ENCODE measurements around the gene NLK.

NLK gene

DNA sequence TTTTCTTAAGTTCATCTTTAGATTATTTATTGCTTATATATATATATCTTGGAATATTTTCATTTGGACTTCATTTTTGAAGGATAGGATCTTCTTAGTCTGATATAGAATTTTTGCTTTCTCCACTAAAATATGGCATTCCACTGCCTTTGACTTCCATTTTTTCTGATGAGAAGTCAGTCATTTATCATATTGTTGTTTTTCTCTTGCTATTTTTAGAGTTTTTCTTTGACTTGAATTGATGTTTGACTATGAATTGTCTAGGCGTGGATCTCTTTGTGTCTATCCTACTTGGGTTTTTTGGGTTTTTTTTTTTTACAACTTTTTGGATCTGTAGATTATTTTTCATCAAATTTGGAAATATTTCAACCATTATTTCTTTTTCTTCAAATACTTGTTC is 67.7 kb downstream of the NLK start:
- no peak overlapping the region for H4K8ac ChIP-seq (ENCODE audit: low read depth, low read length)
- no peak overlapping the region for H2AK5ac ChIP-seq (ENCODE audit: low read depth, low read length)
- H2BK120ac ChIP-seq (ENCODE audit: low read depth, low read length) = no peak overlapping the region
- no peak overlapping the region for H3K14ac ChIP-seq (ENCODE audit: low read length)
- H3K79me1 ChIP-seq (ENCODE audit: low read depth, low read length) = no peaks in the 10 kb centered on the region
- H3K4me2 ChIP-seq (ENCODE audit: insufficient read depth, low read length, poor library complexity, severe bottlenecking) = no peak overlapping the region
- H2BK5ac ChIP-seq (ENCODE audit: low read length) = no peak overlapping the region
- H2AFZ ChIP-seq (ENCODE audit: low read length) = no peak overlapping the region
- H3K9ac ChIP-seq (ENCODE audit: low read depth, low read length, poor library complexity) = no peak overlapping the region
- H3K9me3 ChIP-seq (replicated peaks in 1 of 2; ENCODE audit: control insufficient read depth in 2 of 2, insufficient read depth in 1 of 2, low read depth in 1 of 2, low read length in 2 of 2) = peaks cover 0 to 11% of the 10 kb centered on the region in 2 donors
- no peaks in the 10 kb centered on the region for H3K36me3 ChIP-seq (replicated peaks in 1 of 2; ENCODE audit: control insufficient read depth in 2 of 2, insufficient read depth in 2 of 2, low read length in 2 of 2)
- no peak overlapping the region for H3K23ac ChIP-seq (ENCODE audit: low read depth, low read length, poor library complexity)
- no peak overlapping the region for H2BK15ac ChIP-seq (ENCODE audit: low read length)
- H2BK12ac ChIP-seq (ENCODE audit: low read length) = no peak overlapping the region
- no peak overlapping the region for H4K91ac ChIP-seq (ENCODE audit: low read depth, low read length, poor library complexity)
- H3K4me1 ChIP-seq (ENCODE audit: control insufficient read depth in 2 of 2, insufficient read depth in 1 of 2, low read depth in 1 of 2, low read length in 2 of 2) = peaks cover 4 to 5% of the 10 kb centered on the region in 2 donors
- WGBS, 2 donors (ENCODE audit: extremely low coverage in 2 of 2, insufficient read length in 2 of 2, insufficient replicate concordance in 1 of 2) = no CpG with 5 or more reads among the region's 1 CpG
- no peaks in the 10 kb centered on the region for H3K27me3 ChIP-seq (ENCODE audit: control insufficient read depth in 3 of 3, insufficient read depth in 3 of 3, low read depth in 1 of 3, low read length in 3 of 3)
- H3K4ac ChIP-seq (ENCODE audit: low read length) = no peak overlapping the region
- no peak overlapping the region for H3K4me3 ChIP-seq (ENCODE audit: low read length in 2 of 2)
- no peak overlapping the region for H3K18ac ChIP-seq (ENCODE audit: low read length)
- no peak for DNase-seq (ENCODE audit: low spot score)
- H3K27ac ChIP-seq (replicated peaks; ENCODE audit: low read length) = no peak overlapping the region

DNA sequence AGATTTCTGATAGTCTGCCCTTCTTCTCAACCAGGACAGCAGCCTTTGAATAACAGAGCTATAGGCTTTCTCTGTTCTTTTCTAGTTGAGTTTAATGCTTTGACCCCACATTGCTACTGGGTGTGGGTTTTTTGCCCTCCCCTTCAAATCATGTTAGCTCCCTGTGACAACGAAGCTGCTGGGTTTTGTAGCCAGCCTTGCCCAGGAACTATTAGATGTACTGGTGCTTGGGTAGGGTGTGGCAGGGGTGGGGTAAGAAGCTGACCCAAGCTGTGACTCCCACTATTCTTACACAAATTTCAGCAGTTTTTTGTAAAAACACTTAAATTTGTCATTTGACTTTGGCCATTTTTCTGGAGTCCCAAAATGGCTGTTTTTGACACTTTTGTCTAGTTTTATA is 69.7 kb downstream of the NLK start:
- Histone ChIP-seq H2BK15ac (ENCODE audit: low read length) (no peak overlapping the region), H3K4me2 (ENCODE audit: insufficient read depth, low read length, poor library complexity, severe bottlenecking) (no peak overlapping the region), H3K23ac (ENCODE audit: low read depth, low read length, poor library complexity) (no peak overlapping the region), H2AK5ac (ENCODE audit: low read depth, low read length) (no peak overlapping the region), H2BK5ac (ENCODE audit: low read length) (no peak overlapping the region), H4K8ac (ENCODE audit: low read depth, low read length) (no peak overlapping the region), H3K18ac (ENCODE audit: low read length) (no peak overlapping the region), H3K27me3 (ENCODE audit: control insufficient read depth in 3 of 3, insufficient read depth in 3 of 3, low read depth in 1 of 3, low read length in 3 of 3) (no peaks in the 10 kb centered on the region), H3K9ac (ENCODE audit: low read depth, low read length, poor library complexity) (no peak overlapping the region), H4K91ac (ENCODE audit: low read depth, low read length, poor library complexity) (no peak overlapping the region), H3K14ac (ENCODE audit: low read length) (no peak overlapping the region), H2AFZ (ENCODE audit: low read length) (no peak overlapping the region), H3K27ac (replicated peaks; ENCODE audit: low read length) (no peak overlapping the region), H3K36me3 (replicated peaks in 1 of 2; ENCODE audit: control insufficient read depth in 2 of 2, insufficient read depth in 2 of 2, low read length in 2 of 2) (no peaks in the 10 kb centered on the region), H3K4me1 (ENCODE audit: control insufficient read depth in 2 of 2, insufficient read depth in 1 of 2, low read depth in 1 of 2, low read length in 2 of 2) (peaks cover 3 to 4% of the 10 kb centered on the region in 2 donors), H3K4me3 (ENCODE audit: low read length in 2 of 2) (no peak overlapping the region), H2BK12ac (ENCODE audit: low read length) (no peak overlapping the region), H3K9me3 (replicated peaks in 1 of 2; ENCODE audit: control insufficient read depth in 2 of 2, insufficient read depth in 1 of 2, low read depth in 1 of 2, low read length in 2 of 2) (peaks cover 0 to 15% of the 10 kb centered on the region in 2 donors), H2BK120ac (ENCODE audit: low read depth, low read length) (no peak overlapping the region), H3K4ac (ENCODE audit: low read length) (no peak overlapping the region), H3K79me1 (ENCODE audit: low read depth, low read length) (no peaks in the 10 kb centered on the region)
- no peak for DNase-seq (ENCODE audit: low spot score)
- WGBS, 2 donors (ENCODE audit: extremely low coverage in 2 of 2, insufficient read length in 2 of 2, insufficient replicate concordance in 1 of 2) = no CpG with 5 or more reads among the region's 1 CpG

DNA sequence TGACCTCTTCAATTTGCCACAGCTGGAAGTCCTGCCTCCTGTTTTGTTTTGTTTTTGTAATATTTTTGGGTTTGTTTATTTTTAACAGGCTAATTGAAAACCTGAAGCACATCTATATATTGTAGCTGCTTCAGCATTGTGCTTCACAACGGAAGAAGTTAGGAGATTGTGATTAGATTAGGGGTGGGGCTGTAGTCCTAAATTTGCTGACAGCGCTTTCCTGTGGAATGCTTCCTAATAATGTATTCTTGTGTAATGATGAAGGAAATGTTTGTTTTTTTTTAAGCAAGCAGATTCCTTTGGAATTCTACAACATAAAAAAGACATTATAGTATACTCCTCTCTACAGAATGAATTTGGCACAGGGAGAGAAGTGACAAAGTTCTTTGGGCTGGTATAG is 70.1 kb downstream of the NLK start:
- DNase-seq (ENCODE audit: low spot score) = no peak
- no peaks in the 10 kb centered on the region for H3K27me3 ChIP-seq (ENCODE audit: control insufficient read depth in 3 of 3, insufficient read depth in 3 of 3, low read depth in 1 of 3, low read length in 3 of 3)
- no peak overlapping the region for H2AFZ ChIP-seq (ENCODE audit: low read length)
- no CpG with 5 or more reads among the region's 2 CpGs for WGBS, 2 donors (ENCODE audit: extremely low coverage in 2 of 2, insufficient read length in 2 of 2, insufficient replicate concordance in 1 of 2)
- peaks cover 3 to 4% of the 10 kb centered on the region in 2 donors for H3K4me1 ChIP-seq (ENCODE audit: control insufficient read depth in 2 of 2, insufficient read depth in 1 of 2, low read depth in 1 of 2, low read length in 2 of 2)
- no peak overlapping the region for H3K23ac ChIP-seq (ENCODE audit: low read depth, low read length, poor library complexity)
- no peak overlapping the region for H4K91ac ChIP-seq (ENCODE audit: low read depth, low read length, poor library complexity)
- H4K8ac ChIP-seq (ENCODE audit: low read depth, low read length) = no peak overlapping the region
- no peaks in the 10 kb centered on the region for H3K79me1 ChIP-seq (ENCODE audit: low read depth, low read length)
- H3K18ac ChIP-seq (ENCODE audit: low read length) = no peak overlapping the region
- H3K4me2 ChIP-seq (ENCODE audit: insufficient read depth, low read length, poor library complexity, severe bottlenecking) = no peak overlapping the region
- H3K4me3 ChIP-seq (ENCODE audit: low read length in 2 of 2) = no peak overlapping the region
- no peaks in the 10 kb centered on the region for H3K36me3 ChIP-seq (replicated peaks in 1 of 2; ENCODE audit: control insufficient read depth in 2 of 2, insufficient read depth in 2 of 2, low read length in 2 of 2)
- no peak overlapping the region for H2AK5ac ChIP-seq (ENCODE audit: low read depth, low read length)
- no peak overlapping the region for H2BK120ac ChIP-seq (ENCODE audit: low read depth, low read length)
- H3K14ac ChIP-seq (ENCODE audit: low read length) = no peak overlapping the region
- no peak overlapping the region for H2BK15ac ChIP-seq (ENCODE audit: low read length)
- no peak overlapping the region for H3K9ac ChIP-seq (ENCODE audit: low read depth, low read length, poor library complexity)
- no peak overlapping the region for H2BK12ac ChIP-seq (ENCODE audit: low read length)
- no peak overlapping the region for H3K4ac ChIP-seq (ENCODE audit: low read length)
- H2BK5ac ChIP-seq (ENCODE audit: low read length) = no peak overlapping the region
- peaks cover 0 to 17% of the 10 kb centered on the region in 2 donors for H3K9me3 ChIP-seq (replicated peaks in 1 of 2; ENCODE audit: control insufficient read depth in 2 of 2, insufficient read depth in 1 of 2, low read depth in 1 of 2, low read length in 2 of 2)
- H3K27ac ChIP-seq (replicated peaks; ENCODE audit: low read length) = no peak overlapping the region

DNA sequence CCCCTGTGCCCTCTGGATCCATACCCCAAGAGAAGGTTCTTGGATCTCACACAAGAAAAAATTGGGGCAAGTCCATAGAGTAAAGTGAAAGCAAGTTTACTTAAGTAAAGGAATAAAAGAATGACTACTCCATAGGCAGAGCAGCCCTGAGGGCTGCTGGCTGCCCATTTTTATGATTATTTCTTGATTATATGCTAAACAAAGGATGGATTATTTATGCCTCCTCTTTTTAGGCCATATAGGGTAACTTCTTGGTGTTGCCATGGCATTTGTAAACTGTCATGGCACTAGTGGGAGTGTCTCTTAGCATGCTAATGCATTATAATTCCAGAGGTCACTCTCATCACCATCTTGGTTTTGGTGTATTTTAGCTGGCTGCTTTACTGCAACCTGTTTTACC is 70.8 kb downstream of the NLK start:
- H3K4me1 ChIP-seq (ENCODE audit: control insufficient read depth in 2 of 2, insufficient read depth in 1 of 2, low read depth in 1 of 2, low read length in 2 of 2) = peaks cover 3 to 4% of the 10 kb centered on the region in 2 donors
- H3K9me3 ChIP-seq (replicated peaks in 1 of 2; ENCODE audit: control insufficient read depth in 2 of 2, insufficient read depth in 1 of 2, low read depth in 1 of 2, low read length in 2 of 2) = peaks cover 0 to 17% of the 10 kb centered on the region in 2 donors
- no peak overlapping the region for H3K9ac ChIP-seq (ENCODE audit: low read depth, low read length, poor library complexity)
- no peaks in the 10 kb centered on the region for H3K79me1 ChIP-seq (ENCODE audit: low read depth, low read length)
- no peak overlapping the region for H2BK12ac ChIP-seq (ENCODE audit: low read length)
- no peak overlapping the region for H3K14ac ChIP-seq (ENCODE audit: low read length)
- H2AFZ ChIP-seq (ENCODE audit: low read length) = no peak overlapping the region
- H4K91ac ChIP-seq (ENCODE audit: low read depth, low read length, poor library complexity) = no peak overlapping the region
- H3K23ac ChIP-seq (ENCODE audit: low read depth, low read length, poor library complexity) = no peak overlapping the region
- DNase-seq (ENCODE audit: low spot score) = no peak
- H3K4me3 ChIP-seq (ENCODE audit: low read length in 2 of 2) = no peak overlapping the region
- no peak overlapping the region for H2AK5ac ChIP-seq (ENCODE audit: low read depth, low read length)
- no peak overlapping the region for H2BK15ac ChIP-seq (ENCODE audit: low read length)
- H4K8ac ChIP-seq (ENCODE audit: low read depth, low read length) = no peak overlapping the region
- no peak overlapping the region for H3K27ac ChIP-seq (replicated peaks; ENCODE audit: low read length)
- no peaks in the 10 kb centered on the region for H3K27me3 ChIP-seq (ENCODE audit: control insufficient read depth in 3 of 3, insufficient read depth in 3 of 3, low read depth in 1 of 3, low read length in 3 of 3)
- H3K4me2 ChIP-seq (ENCODE audit: insufficient read depth, low read length, poor library complexity, severe bottlenecking) = no peak overlapping the region
- H3K36me3 ChIP-seq (replicated peaks in 1 of 2; ENCODE audit: control insufficient read depth in 2 of 2, insufficient read depth in 2 of 2, low read length in 2 of 2) = no peaks in the 10 kb centered on the region
- H3K18ac ChIP-seq (ENCODE audit: low read length) = no peak overlapping the region
- no peak overlapping the region for H2BK5ac ChIP-seq (ENCODE audit: low read length)
- no peak overlapping the region for H2BK120ac ChIP-seq (ENCODE audit: low read depth, low read length)
- H3K4ac ChIP-seq (ENCODE audit: low read length) = no peak overlapping the region
